ENCODE results near the gene GMDS. TPM values are rescaled to one million over a fixed set of nuclear protein-coding genes. Genes with fewer than 3 reads are reported as not detected.

The GMDS gene
- total and polyA plus RNA-seq, 2 of the 8 experiments (the other 6 are each of a cell fraction or from before 2014, with no cell fraction given), result 16.8 to 50.0 TPM

DNA sequence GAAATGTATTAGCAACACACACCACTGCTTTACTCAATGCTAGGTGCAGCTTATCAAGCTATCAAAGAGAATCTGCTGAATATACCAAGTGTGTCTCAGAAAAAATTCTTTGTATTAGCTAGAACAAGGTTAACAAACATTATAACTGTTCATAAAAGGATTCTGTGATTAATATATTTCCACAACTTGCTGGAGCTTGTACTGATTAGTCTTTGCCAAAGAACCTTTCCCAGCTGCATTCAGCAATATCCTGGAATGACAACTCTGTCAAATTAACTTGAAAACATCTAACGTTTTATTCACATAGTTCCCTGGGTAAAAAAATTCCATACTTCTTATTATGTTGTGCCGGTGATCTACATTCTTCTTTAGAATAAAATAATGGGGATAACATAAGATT is 383.0 kb downstream of the GMDS start (continued):
- TF ChIP-seq, protein P1, sequence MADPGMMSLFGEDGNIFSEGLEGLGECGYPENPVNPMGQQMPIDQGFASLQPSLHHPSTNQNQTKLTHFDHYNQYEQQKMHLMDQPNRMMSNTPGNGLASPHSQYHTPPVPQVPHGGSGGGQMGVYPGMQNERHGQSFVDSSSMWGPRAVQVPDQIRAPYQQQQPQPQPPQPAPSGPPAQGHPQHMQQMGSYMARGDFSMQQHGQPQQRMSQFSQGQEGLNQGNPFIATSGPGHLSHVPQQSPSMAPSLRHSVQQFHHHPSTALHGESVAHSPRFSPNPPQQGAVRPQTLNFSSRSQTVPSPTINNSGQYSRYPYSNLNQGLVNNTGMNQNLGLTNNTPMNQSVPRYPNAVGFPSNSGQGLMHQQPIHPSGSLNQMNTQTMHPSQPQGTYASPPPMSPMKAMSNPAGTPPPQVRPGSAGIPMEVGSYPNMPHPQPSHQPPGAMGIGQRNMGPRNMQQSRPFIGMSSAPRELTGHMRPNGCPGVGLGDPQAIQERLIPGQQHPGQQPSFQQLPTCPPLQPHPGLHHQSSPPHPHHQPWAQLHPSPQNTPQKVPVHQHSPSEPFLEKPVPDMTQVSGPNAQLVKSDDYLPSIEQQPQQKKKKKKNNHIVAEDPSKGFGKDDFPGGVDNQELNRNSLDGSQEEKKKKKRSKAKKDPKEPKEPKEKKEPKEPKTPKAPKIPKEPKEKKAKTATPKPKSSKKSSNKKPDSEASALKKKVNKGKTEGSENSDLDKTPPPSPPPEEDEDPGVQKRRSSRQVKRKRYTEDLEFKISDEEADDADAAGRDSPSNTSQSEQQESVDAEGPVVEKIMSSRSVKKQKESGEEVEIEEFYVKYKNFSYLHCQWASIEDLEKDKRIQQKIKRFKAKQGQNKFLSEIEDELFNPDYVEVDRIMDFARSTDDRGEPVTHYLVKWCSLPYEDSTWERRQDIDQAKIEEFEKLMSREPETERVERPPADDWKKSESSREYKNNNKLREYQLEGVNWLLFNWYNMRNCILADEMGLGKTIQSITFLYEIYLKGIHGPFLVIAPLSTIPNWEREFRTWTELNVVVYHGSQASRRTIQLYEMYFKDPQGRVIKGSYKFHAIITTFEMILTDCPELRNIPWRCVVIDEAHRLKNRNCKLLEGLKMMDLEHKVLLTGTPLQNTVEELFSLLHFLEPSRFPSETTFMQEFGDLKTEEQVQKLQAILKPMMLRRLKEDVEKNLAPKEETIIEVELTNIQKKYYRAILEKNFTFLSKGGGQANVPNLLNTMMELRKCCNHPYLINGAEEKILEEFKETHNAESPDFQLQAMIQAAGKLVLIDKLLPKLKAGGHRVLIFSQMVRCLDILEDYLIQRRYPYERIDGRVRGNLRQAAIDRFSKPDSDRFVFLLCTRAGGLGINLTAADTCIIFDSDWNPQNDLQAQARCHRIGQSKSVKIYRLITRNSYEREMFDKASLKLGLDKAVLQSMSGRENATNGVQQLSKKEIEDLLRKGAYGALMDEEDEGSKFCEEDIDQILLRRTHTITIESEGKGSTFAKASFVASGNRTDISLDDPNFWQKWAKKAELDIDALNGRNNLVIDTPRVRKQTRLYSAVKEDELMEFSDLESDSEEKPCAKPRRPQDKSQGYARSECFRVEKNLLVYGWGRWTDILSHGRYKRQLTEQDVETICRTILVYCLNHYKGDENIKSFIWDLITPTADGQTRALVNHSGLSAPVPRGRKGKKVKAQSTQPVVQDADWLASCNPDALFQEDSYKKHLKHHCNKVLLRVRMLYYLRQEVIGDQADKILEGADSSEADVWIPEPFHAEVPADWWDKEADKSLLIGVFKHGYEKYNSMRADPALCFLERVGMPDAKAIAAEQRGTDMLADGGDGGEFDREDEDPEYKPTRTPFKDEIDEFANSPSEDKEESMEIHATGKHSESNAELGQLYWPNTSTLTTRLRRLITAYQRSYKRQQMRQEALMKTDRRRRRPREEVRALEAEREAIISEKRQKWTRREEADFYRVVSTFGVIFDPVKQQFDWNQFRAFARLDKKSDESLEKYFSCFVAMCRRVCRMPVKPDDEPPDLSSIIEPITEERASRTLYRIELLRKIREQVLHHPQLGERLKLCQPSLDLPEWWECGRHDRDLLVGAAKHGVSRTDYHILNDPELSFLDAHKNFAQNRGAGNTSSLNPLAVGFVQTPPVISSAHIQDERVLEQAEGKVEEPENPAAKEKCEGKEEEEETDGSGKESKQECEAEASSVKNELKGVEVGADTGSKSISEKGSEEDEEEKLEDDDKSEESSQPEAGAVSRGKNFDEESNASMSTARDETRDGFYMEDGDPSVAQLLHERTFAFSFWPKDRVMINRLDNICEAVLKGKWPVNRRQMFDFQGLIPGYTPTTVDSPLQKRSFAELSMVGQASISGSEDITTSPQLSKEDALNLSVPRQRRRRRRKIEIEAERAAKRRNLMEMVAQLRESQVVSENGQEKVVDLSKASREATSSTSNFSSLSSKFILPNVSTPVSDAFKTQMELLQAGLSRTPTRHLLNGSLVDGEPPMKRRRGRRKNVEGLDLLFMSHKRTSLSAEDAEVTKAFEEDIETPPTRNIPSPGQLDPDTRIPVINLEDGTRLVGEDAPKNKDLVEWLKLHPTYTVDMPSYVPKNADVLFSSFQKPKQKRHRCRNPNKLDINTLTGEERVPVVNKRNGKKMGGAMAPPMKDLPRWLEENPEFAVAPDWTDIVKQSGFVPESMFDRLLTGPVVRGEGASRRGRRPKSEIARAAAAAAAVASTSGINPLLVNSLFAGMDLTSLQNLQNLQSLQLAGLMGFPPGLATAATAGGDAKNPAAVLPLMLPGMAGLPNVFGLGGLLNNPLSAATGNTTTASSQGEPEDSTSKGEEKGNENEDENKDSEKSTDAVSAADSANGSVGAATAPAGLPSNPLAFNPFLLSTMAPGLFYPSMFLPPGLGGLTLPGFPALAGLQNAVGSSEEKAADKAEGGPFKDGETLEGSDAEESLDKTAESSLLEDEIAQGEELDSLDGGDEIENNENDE (IDR thresholded peaks at IDR 0.05; ENCODE audit: insufficient replicate concordance, low read length), result no peak
